ENCODE data around the gene ZNF692. TPM values are rescaled to one million over a fixed set of nuclear protein-coding genes. Genes with fewer than 3 reads are reported as not detected.

The ZNF692 gene
- total RNA-seq, 1 experiment from 2014 or later = 48.5 TPM

DNA sequence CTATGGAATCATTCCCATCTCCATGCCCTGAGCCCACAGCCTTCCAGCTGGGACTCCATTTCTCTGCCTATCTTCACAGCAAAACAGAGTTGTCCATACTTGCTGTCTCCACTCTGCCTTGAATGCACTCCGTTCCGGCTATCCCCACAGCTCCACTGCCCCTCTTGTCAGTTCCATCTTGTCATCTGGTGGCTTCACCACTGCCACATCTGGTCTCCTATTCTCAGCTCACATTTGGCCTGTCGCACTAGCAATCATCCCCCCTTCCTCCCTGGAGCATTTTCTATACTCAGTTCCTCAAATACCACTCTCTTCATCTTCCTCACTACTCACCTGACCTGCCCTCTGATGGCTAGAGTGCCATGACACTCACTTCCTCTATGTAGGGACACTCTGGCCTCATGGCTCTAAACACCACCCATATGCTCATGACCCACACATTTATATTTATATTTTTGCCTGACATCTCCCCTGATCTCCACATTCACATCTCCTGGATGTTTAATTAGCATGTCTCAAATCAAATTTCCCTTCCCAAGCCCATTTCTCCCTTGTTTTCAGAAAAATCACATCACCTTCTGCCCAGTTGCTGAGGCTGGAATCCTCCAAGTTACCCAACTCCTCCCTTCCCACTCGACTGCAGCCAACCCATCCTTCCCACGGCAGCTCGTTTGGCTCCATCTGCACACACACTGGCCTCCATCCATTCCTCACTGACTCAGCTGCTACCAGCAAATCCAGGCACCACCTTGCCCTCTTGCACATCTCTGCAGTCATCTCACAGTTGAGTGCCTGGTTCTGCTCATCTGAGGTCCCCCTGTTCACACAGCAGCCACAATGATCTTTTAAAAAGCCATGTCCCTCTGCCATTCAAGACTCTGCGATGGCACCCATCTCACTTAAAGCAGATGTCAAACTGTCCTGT lies 6.1 kb downstream of the ZNF692 start:
- POLR2A ChIA-PET = no interaction called here
- intact Hi-C loops (cut with micrococcal nuclease; ENCODE audit: unreplicated experiment) = no loop called here
- Histone ChIP-seq H3K36me3 (ENCODE audit: control insufficient read depth, insufficient read depth, low read length) (no peaks in the 10 kb centered on the region; the same call in none of the 2 replicates), H3K4me3 (ENCODE audit: low read depth, low read length) (no peak overlapping the region), H3K9me3 (no peaks in the 10 kb centered on the region), H3K4me1 (peaks cover 10% of the 10 kb centered on the region), H3K27me3 (replicated peaks; ENCODE audit: control insufficient read depth, insufficient read depth, low read length) (no peaks in the 10 kb centered on the region)
- H3K9me3 Mint-ChIP-seq (ENCODE audit: unreplicated experiment) = no peaks in the 10 kb centered on the region
- TF ChIP-seq, protein P1, sequence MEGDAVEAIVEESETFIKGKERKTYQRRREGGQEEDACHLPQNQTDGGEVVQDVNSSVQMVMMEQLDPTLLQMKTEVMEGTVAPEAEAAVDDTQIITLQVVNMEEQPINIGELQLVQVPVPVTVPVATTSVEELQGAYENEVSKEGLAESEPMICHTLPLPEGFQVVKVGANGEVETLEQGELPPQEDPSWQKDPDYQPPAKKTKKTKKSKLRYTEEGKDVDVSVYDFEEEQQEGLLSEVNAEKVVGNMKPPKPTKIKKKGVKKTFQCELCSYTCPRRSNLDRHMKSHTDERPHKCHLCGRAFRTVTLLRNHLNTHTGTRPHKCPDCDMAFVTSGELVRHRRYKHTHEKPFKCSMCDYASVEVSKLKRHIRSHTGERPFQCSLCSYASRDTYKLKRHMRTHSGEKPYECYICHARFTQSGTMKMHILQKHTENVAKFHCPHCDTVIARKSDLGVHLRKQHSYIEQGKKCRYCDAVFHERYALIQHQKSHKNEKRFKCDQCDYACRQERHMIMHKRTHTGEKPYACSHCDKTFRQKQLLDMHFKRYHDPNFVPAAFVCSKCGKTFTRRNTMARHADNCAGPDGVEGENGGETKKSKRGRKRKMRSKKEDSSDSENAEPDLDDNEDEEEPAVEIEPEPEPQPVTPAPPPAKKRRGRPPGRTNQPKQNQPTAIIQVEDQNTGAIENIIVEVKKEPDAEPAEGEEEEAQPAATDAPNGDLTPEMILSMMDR (IDR thresholded peaks at IDR 0.05; ENCODE audit: insufficient read depth in 1 of 2, low read depth in 1 of 2, low read length in 1 of 2, severe bottlenecking in 1 of 2, unreplicated experiment in 1 of 2) = no peak
- no peak for DNase-seq
- H3K27me3 Mint-ChIP-seq (ENCODE audit: insufficient read depth, unreplicated experiment) = no peaks in the 10 kb centered on the region
- no peaks in the 10 kb centered on the region for H3K4me1 Mint-ChIP-seq (ENCODE audit: low read depth, unreplicated experiment)
- H3K4me3 Mint-ChIP-seq (ENCODE audit: unreplicated experiment) = no peak overlapping the region
- CTCF ChIA-PET = no interaction called here
- no TSS peak for BruUV-seq (replicated peaks)
- H3K27ac Mint-ChIP-seq (ENCODE audit: unreplicated experiment) = no peak overlapping the region
- H3K36me3 Mint-ChIP-seq (ENCODE audit: insufficient read depth, unreplicated experiment) = peaks cover 18% of the 10 kb centered on the region

DNA sequence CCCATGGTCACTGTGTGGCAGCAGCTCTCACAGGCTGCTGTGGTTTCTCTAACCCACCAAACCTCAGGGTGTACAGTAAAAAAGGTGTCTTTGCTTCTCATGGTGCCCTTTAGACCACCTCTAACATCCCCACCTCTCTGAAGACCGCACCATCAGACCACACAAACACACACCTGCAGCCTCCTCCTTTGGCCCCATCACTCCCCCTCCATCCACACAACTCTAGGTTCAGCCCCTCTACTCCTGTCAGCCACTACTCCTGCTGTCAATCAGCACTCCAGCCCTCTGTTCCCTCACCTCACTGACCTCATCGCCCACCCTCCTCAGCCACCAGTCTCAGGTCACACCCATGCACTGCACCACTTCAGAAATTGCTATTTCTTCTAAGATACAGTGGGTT lies 7.5 kb downstream of the ZNF692 start:
- H3K36me3 ChIP-seq (ENCODE audit: control insufficient read depth, insufficient read depth, low read length) = no peaks in the 10 kb centered on the region; the same call in none of the 2 replicates
- intact Hi-C loops (cut with micrococcal nuclease; ENCODE audit: unreplicated experiment) = no loop called here
- TF ChIP-seq, protein P1 (IDR thresholded peaks at IDR 0.05; ENCODE audit: insufficient read depth in 1 of 2, low read depth in 1 of 2, low read length in 1 of 2, severe bottlenecking in 1 of 2, unreplicated experiment in 1 of 2) = no peak
- Mint-ChIP-seq H3K4me3 (ENCODE audit: unreplicated experiment) (no peak overlapping the region), H3K27me3 (ENCODE audit: insufficient read depth, unreplicated experiment) (no peaks in the 10 kb centered on the region), H3K36me3 (ENCODE audit: insufficient read depth, unreplicated experiment) (peaks cover 24% of the 10 kb centered on the region), H3K9me3 (ENCODE audit: unreplicated experiment) (no peaks in the 10 kb centered on the region), H3K4me1 (ENCODE audit: low read depth, unreplicated experiment) (no peaks in the 10 kb centered on the region), H3K27ac (ENCODE audit: unreplicated experiment) (no peak overlapping the region)
- no peak overlapping the region for H3K4me3 ChIP-seq (ENCODE audit: low read depth, low read length)
- ChIA-PET CTCF (interaction anchor here (0.7 kb wide), 1 partner anchor 13 kb away, joined by 4 read pairs; no protein-coding TSS in a partner anchor), POLR2A (no interaction called here)
- no peaks in the 10 kb centered on the region for H3K27me3 ChIP-seq (replicated peaks; ENCODE audit: control insufficient read depth, insufficient read depth, low read length)
- BruUV-seq (replicated peaks) = no TSS peak
- no peaks in the 10 kb centered on the region for H3K4me1 ChIP-seq
- DNase-seq = no peak
- no peaks in the 10 kb centered on the region for H3K9me3 ChIP-seq

DNA sequence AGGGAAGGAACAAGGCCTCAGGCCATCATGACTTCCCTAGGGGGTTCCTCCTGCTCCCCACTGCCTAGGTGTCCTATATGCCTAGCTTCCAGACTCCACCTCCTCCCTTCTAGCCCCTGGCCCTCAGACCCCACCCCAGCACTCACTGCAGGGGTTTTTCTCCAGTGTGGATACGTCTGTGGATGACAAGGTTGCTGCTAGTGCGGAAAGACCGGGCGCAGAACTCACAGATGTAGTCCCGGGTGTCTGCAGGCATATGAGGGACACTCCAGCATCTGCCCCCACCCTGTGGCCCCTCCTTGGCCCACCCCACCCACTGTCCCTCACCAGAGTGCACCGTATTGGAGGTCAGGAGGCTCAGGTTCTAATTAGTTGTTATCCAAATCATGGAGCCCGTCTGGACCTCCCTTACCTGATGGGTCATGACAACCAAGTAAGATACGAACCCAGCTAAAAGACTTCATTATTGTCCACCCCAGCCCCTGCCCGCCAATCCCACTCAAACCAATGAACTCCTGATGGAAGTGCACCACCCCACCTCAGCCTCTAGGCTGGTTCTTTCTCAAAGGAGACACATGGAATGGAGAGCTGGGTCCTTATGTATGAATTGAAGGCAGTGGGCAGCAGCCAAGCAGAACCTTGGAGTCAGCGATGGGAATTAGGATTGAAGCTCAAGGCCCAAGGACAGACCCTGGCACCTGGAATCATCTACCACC lies 8.2 kb downstream of the ZNF692 start:
- Histone ChIP-seq H3K36me3 (ENCODE audit: control insufficient read depth, insufficient read depth, low read length) (no peaks in the 10 kb centered on the region; the same call in none of the 2 replicates), H3K4me3 (ENCODE audit: low read depth, low read length) (no peak overlapping the region), H3K9me3 (no peaks in the 10 kb centered on the region), H3K27me3 (replicated peaks; ENCODE audit: control insufficient read depth, insufficient read depth, low read length) (no peaks in the 10 kb centered on the region), H3K4me1 (no peaks in the 10 kb centered on the region)
- ChIA-PET POLR2A (no interaction called here), CTCF (interaction anchor here (0.7 kb wide), 1 partner anchor 12 kb away, joined by 4 read pairs; no protein-coding TSS in a partner anchor)
- H3K36me3 Mint-ChIP-seq (ENCODE audit: insufficient read depth, unreplicated experiment) = peaks cover 31% of the 10 kb centered on the region
- TF ChIP-seq, protein P1 (IDR thresholded peaks at IDR 0.05; ENCODE audit: insufficient read depth in 1 of 2, low read depth in 1 of 2, low read length in 1 of 2, severe bottlenecking in 1 of 2, unreplicated experiment in 1 of 2) = no peak
- intact Hi-C loops (cut with micrococcal nuclease; ENCODE audit: unreplicated experiment) = no loop called here
- H3K4me3 Mint-ChIP-seq (ENCODE audit: unreplicated experiment) = no peak overlapping the region
- no peak for DNase-seq
- H3K27me3 Mint-ChIP-seq (ENCODE audit: insufficient read depth, unreplicated experiment) = no peaks in the 10 kb centered on the region
- no TSS peak for BruUV-seq (replicated peaks)
- no peaks in the 10 kb centered on the region for H3K4me1 Mint-ChIP-seq (ENCODE audit: low read depth, unreplicated experiment)
- H3K9me3 Mint-ChIP-seq (ENCODE audit: unreplicated experiment) = no peaks in the 10 kb centered on the region
- no peak overlapping the region for H3K27ac Mint-ChIP-seq (ENCODE audit: unreplicated experiment)
